NCI-H2227 (cell line): ENCODE measurements around the gene GSDME.
"Not testable (repeated sequence)": the region's sequence is repeated elsewhere in the genome, so short reads cannot be mapped to it uniquely, and the experiment has no call there.

Experiments used
- DNase-seq: peaks from one replicate; lab custom pipeline; 2025; ENCODE audit not compliant: unreplicated experiment; lab: John Stamatoyannopoulos, UW

The GSDME gene

DNA sequence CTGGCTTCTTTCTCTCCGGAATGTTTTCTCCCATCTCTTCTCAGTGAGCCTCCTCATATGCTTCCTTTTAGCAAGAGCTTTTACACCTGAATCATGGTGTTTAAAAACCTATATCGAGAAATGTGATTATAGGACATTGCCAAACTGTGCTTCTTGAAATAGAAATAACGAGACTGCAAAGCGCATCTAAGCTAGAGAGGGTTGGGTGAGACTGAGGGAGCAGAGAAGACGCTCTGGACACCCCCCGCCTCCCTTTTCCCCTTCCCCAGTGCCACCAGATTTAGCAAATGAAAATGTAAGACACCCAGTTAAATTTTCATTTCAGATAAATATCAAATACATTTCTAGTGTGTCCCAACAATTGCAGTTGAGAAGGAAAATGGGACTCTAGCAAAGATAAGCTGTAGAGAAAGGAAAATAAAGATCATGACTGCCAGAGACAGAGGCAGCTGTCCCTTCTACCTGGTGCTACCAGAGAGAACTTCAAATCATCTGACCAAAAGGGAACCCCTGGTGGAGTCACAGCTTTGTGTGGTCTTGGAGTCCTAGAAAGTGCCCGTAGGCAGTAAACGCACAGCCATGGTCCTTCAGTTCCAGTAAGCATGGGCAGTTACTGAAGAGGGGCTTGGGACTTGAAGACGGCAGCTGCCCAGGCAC is 14.6 kb downstream of the GSDME start:
- DNase-seq = no peak

GRCh38 chr7:24741679-24742505 is 15.4 kb downstream of the GSDME start:
- no peak for DNase-seq

DNA sequence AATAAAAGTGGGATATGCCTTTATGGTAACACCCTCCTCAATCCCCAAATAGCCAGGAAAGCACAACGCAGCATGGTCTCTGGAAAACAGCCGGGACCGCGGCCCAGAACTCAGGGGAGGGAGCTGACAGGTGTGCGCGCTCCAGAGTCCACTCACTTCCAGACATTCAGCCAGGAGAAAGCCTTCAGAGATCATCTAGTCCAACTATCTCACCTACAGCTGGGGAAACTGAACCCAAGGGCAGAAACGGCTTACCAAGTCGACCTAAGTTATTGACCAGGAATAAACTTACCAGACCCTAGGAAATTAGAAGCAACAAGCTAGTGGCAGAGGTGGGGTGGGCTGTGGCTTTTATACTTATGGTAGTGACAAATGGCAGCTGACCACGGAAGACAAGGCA is 16.4 kb downstream of the GSDME start:
- no peak for DNase-seq

DNA sequence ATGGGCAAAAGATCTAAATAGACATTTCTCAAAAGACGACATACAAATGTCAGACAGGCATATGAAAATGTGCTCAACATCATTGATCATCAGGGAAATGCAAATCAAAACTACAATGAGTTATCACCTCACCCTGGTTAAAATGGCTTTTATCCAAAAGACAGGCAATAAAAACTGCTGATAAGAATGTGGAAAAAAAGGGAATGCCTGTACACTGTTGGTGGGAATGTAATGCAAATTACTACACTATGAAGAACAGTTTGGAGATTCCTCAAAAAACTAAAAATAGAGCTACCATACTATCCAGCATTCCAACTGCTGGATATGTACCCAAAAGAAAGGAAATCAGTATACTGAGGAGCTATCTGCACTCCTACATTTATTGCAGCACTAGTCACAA is 18.0 kb downstream of the GSDME start:
- no peak for DNase-seq

DNA sequence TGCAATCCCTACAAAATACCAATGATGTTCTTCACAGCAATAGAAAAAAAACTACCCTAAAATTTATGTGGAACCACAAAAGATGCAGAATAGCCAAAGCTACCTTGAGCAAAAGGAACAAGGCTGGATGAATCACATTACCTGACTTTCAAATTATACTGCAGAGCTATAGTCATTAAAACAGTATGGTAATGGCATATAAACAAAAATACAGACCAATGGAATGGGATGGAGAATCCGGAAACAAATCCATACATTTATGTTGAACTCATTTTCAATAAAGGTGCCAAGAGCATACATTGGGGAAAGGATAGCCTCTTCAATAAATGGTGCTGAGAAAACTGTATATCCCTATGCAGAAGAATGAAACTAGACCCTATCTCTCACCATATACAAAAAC is 18.7 kb downstream of the GSDME start:
- no peak for DNase-seq

- no peak for DNase-seq
Measured at GRCh38 chr7:24737281-24737680, 20.0 kb downstream of the GSDME start.

DNA sequence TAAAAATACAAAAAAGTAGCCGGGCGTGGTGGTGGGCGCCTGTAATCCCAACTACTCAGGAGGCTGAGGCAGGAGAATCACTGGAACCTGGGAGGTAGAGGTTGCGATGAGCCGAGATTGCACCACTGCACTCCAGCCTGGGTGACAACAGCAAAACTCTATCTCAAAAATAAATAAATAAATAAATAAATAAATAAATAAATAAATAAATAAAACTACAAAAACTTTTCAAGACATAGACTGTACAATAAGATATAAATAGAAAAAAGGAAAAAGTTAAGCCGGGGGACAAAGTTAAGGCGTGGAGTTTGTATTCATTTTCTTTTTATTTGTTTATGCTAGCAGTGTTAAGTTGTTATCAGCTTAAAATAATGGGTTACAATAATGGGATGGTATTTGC is 21.7 kb downstream of the GSDME start:
- DNase-seq = not testable (repeated sequence)

DNA sequence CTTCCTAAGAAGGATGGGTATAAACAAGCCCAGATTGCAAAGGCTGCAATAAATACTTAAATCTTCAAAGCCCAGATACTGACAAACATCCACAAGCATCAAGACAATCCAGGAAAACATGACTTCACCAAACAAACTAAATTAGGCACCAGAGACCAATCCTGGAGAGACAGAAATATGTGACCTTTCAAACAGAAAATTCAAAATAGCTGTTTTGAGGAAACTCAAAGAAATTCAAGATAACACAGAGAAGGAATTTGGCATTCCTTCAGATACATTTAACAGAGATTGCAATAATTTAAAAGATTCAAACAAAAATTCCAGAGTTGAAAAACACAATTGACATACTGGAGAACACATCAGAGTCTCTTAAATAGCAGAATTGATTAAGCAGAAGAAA is 23.0 kb downstream of the GSDME start:
- DNase-seq = no peak

GRCh38 chr7:24733414-24734060 is 23.7 kb downstream of the GSDME start:
- DNase-seq = no peak

- DNase-seq = no peak
Measured at GRCh38 chr7:24732646-24733413, 24.4 kb downstream of the GSDME start.

DNA sequence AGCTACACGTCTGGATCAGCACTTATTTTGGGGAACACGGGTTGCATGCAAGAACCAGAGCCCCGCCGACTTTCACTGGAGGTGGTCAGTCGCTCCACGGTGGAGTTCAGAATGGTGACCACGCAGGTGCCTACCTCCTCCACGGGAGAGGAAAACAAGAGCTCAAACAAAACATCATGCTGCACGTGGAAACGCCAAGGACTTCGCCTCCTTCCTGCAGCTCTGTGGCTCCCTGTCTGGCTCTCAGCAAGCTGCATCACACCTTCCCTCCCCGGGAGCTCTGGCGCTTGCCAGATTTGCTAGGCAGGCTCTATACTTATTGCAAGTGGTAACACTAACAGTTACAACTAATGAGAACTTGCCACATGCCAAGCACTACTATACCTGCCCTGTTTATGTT is 26.0 kb downstream of the GSDME start:
- DNase-seq = no peak

DNA sequence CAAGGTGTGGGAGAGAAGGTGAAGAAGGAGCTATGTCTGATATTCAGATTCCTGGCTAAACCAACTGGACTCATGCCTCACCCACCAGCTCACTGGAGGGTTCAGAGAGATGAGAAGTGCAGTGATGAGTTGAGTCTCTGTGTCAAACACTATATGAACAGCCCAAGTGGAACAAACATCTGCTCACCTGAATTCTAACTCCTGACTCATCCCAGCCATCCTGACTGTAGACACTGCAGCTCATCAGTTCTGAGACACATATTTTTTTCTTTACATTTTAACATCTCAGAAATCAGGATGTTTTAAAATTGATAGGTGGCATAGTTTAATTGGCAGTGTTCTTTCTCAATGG is 27.3 kb downstream of the GSDME start:
- no peak for DNase-seq

DNA sequence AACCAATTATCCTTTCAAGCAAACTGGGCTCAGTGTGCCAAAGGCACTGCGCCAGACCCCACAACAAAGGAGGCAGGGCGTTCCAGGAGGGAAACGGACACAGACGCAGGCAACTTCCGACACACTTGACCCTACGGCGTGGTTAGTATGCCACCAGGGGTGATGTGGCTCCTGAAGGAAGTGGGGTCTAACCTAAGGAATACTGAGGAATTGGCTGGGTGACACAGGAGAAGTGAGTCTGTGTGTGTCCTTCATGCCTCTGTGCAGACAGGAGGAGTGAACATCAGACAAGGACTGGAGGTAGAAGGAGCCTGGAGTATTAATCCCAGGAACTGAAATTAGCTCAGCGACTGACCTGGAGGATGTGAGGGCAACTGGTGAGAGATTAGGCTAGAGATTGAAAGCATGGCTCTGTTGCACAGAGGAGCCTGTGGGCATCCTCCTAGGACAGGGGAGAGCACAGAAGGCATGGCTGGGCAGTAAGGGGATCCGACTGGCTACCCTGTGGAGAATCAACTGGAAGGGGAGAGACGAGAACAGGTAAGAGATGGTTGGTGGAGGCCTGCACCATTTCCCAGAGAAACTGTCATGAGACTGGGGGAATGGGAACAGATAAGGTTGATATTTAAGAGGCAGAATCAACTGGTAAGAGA is 27.8 kb downstream of the GSDME start:
- no peak for DNase-seq

- DNase-seq = no peak
Measured at GRCh38 chr7:24728503-24729364, 28.5 kb downstream of the GSDME start.

- DNase-seq = no peak
Measured at GRCh38 chr7:24728121-24728500, 29.2 kb downstream of the GSDME start.

DNA sequence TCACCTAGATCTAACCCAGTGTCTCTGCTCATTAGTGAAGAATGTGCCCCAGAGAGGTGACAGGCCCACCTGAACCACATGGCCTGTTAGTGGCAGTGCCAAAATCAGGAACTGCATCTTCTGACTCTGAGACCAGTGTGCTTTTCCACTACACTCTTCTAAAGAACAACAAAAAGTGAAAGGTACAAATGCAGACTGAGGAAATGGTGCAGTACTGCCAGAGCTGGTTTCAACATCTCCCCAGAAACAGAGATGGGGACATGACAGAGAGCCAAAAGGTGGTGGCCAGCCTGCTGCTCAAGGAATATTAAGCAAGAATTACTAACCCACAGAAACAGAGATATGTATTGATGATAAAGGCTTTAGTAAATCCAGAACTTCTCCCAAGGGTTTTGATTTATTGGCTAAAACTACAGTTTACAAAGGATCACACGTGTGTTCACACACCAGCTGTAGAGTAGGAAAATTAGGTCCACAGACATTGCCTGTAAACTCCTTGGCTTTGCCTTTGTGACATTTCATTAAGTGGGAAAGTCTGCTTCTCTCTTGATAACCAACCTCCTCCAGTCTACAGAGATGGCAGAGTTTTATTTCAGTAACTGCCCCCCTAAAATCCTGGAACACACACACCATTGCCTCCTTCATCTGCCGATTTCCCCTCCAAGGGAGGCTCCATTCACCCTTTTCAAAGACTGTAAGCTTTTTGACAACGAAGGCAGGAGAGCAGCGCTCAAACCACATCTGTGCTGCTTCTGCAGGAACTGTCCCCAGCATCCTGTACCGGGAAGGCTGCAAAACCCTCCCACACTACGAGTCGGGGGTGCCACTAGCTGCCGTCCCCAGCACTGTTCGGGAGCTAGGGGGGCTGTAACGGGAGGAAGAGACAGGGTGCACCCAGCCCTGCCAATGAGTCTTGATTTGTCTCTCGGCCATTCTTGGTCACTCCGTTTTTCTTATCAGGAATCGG is 29.8 kb downstream of the GSDME start:
- DNase-seq = no peak

- DNase-seq = no peak
Measured at GRCh38 chr7:24725554-24726241, 31.6 kb downstream of the GSDME start.

DNA sequence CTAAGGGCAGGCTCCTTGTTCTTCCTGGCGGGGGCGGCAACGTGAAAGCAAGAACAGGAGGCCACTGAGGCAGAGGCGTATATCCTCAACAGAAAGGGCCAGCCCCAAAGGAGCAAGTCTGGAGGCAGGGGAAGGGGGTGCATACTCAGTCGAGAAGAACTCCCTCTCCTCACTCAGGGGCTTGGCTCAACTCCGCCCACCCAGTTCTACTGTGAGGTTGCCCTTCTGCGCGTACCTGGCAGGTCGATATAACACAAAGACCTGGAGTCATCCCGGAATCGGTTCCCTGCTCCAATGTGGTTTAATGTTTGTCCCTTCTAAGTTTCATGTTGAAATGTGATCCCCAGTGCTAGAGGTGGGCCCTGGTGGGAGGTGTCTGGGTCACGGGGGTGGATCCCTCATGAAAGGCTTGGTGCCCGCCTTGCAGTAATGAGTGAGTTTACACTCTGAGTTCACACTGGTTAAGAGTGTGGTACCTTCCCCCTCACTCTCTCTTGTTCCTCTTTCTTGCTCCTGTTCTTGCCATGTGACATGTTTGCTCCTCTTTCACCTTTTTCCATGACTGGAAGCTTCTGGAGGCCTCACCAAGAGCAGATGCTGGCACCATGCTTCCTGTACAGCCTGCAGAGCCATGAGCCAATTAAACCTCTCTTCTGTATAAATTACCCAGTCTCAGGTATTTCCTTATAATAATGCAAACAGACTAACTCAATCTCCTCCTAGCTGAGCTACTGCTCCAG is 32.6 kb downstream of the GSDME start:
- no peak for DNase-seq
